ENCODE measurements around the gene PTGIS. TPM values are rescaled to one million over a fixed set of nuclear protein-coding genes. Genes with fewer than 3 reads are reported as not detected.
A peak's percentile ranks its signal among the peaks of the same experiment; 100 is the strongest.
"Not testable (repeated sequence)": the region's sequence is repeated elsewhere in the genome, so short reads cannot be mapped to it uniquely, and the experiment has no call there.

The PTGIS gene
- 0.26 and 0.29 TPM in 2 replicates for total RNA-seq (2022)
- percentile 18 among the genes with signal in this experiment for Bru-seq, nascent RNA
- BruChase-seq, experiment 1, labeled RNA remaining after a 6-hour chase, result percentile 9 among the genes with signal in this experiment
- percentile 9 among the genes with signal in this experiment for BruChase-seq, experiment 2, labeled RNA remaining after a 2-hour chase
- long read RNA-seq, result 0 reads

DNA sequence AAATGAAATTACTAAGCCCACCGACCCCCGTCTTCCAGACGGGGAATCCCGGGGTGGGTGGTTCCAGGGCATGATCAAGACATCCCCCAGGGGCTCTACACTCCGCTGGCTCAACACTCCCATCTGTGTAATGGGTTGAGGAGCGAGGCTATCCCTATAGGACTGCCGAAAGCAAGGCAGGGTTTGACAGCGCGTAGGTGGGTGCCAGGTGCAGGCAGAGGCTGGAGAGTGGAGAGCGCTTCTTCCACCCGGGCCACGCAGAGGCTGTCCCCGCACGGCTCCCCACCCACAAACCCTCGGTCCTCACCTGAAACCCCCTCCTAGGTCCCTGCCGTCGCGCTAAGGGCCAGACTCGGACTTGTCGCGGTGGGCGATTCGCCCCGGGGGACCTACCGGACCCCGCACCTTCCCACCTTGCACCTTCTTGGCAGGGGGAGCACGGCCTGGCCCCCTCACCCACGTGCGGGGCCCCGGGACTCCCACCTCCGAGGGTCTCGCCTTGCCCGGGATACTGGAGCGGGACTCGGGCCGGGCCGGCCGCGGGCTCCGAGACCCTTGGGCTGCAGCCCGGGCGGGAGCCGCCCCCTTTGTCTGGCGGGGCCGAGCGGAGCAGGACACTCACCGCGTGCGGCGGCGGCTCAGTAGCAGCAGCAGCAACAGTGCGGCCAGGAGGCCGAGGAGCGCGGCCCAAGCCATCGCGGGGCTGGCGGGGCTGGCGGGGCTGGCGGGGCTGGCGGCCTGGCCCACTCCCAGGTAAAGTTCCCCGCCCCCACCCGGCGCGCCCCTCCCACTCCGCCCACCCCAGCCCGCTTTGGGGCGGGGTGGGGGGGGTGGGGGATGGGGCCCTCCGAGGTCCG is at the start of gene PTGIS:
Gene PTGIS, minus strand, starts transcription at position 717 of the 857 bp plus-strand sequence. Its CDS starts 21 bp downstream, at position 696.
- intact Hi-C loops (cut with micrococcal nuclease; ENCODE audit: unreplicated experiment), result no loop called here
- Mint-ChIP-seq H3K4me3 (ENCODE audit: low read depth, unreplicated experiment) (no peak within 1 kb of the TSS), H3K9me3 (ENCODE audit: low read depth, unreplicated experiment) (no peaks in the 10 kb centered on the region), H3K27me3 (ENCODE audit: unreplicated experiment) (peaks cover 40% of the 10 kb centered on the region), H3K27ac (ENCODE audit: unreplicated experiment) (no peak within 1 kb of the TSS), H3K4me1 (ENCODE audit: low read depth, unreplicated experiment) (peaks cover 20% of the 10 kb centered on the region), H3K36me3 (ENCODE audit: insufficient read depth, unreplicated experiment) (peaks cover 7% of the 10 kb centered on the region)
- DNase-seq, result no peak
- CTCF ChIA-PET, result interaction anchor here (0.6 to 1.0 kb wide), 2 partner anchors 26 to 1093 kb away, joined by 3 read pairs; no protein-coding TSS in a partner anchor
- BruUV-seq (replicated peaks), result no TSS peak
- TF ChIP-seq, protein P1, sequence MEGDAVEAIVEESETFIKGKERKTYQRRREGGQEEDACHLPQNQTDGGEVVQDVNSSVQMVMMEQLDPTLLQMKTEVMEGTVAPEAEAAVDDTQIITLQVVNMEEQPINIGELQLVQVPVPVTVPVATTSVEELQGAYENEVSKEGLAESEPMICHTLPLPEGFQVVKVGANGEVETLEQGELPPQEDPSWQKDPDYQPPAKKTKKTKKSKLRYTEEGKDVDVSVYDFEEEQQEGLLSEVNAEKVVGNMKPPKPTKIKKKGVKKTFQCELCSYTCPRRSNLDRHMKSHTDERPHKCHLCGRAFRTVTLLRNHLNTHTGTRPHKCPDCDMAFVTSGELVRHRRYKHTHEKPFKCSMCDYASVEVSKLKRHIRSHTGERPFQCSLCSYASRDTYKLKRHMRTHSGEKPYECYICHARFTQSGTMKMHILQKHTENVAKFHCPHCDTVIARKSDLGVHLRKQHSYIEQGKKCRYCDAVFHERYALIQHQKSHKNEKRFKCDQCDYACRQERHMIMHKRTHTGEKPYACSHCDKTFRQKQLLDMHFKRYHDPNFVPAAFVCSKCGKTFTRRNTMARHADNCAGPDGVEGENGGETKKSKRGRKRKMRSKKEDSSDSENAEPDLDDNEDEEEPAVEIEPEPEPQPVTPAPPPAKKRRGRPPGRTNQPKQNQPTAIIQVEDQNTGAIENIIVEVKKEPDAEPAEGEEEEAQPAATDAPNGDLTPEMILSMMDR (IDR thresholded peaks at IDR 0.05; ENCODE audit: unreplicated experiment), result no peak

DNA sequence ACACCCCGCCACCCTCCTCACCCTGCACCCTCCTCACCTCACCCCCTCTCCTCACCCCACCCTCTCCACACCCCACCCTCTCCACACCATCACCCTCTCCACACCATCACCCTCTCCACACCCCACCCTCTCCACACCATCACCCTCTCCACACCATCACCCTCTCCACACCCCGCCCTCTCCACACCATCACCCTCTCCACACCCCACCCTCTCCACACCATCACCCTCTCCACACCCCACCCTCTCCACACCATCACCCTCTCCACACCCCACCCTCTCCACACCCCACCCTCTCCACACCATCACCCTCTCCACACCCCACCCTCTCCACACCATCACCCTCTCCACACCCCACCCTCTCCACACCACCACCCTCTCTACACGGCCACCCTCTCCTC is 49.5 kb upstream of the PTGIS start:
- peaks cover 15% of the 10 kb centered on the region for H3K27me3 Mint-ChIP-seq (ENCODE audit: unreplicated experiment)
- CTCF ChIA-PET; H3K36me3 Mint-ChIP-seq (ENCODE audit: insufficient read depth, unreplicated experiment); DNase-seq; intact Hi-C loops (cut with micrococcal nuclease; ENCODE audit: unreplicated experiment); H3K9me3 Mint-ChIP-seq (ENCODE audit: low read depth, unreplicated experiment); BruUV-seq (replicated peaks); H3K27ac Mint-ChIP-seq (ENCODE audit: unreplicated experiment); H3K4me3 Mint-ChIP-seq (ENCODE audit: low read depth, unreplicated experiment): not testable (repeated sequence)
- H3K4me1 Mint-ChIP-seq (ENCODE audit: low read depth, unreplicated experiment), result peaks cover 31% of the 10 kb centered on the region

DNA sequence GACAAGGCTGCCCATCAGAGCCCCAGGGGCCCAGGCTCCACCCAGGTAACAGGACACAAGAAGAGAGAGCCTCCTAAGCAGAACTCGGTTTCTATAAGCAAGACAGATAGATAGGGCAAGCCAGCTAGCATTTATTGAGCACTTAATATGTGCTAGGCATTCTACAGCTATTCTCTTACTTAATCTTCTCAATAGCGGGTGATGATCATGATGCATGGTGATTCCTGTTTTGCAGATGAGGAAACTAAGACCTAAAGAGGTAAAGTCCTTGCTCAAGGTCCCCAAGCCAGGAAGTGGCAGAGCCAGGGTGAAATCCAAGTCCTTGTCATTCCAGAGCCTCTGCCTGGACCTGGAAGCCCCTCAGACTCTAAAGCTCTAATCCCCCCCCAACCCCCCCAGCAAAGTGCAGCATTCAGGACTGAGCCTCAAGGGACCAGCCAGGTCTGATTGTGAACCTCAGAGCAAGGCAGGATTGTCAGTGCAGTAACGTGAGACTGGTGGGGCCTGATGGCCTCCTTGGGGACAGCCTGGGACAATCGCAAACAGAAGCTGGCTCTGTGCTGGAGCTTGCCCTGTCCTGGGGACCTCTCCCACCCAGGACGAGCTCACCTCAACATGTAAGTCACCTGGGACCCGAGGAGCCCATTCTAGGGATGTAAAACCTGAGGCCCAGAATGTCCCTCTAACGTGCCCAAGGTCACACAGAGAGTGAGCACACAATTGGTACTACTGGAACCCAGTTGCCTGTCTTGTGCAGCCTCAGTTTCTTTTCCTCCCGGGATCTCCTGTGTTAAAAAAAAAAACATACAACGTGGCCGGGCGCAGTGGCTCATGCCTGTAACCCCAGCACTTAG is 48.4 kb upstream of the PTGIS start:
- CTCF ChIA-PET, result interaction anchor here (0.6 to 2.0 kb wide), 9 partner anchors 10 to 277 kb away, joined by 3 to 6 read pairs (median 3); partner anchors contain the start of gene SLC9A8

DNA sequence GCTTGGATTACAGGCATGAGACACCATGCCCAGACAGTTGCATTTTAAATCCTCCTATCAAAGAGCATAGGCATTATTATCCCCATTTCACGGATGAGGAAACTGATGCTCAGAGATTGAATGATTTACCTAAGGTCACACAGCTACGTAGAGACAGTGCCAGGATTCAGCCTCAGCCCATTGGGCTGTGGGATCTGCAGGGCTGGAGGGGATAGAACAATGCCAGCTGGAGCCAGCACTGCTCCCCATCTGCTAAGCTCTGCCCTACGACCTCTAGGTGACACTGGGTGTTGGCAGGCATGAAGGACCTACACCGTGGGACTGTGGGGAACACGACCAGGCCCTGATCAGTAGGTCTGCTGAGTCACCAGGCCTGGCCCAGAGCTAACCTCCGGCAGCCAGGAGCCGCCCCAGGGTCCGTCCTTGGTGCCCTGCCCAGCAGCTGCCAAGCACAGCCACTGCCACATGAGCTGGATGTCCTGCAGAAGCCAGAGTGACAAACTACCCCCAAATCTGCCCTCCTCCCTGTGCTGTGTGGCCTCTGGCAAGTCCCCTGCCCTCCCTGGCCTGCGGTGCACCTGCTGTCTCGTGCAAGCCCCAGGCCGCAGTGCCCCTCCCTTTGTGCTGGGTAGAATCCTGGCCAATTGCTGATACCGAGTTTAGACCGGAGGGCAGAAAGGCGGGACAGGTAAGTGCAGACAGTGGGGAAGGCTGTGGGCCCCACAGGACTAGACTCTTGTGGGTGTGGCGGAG is 47.6 kb upstream of the PTGIS start:
- H3K4me1 Mint-ChIP-seq (ENCODE audit: low read depth, unreplicated experiment), result peaks cover 48% of the 10 kb centered on the region
- H3K4me3 Mint-ChIP-seq (ENCODE audit: low read depth, unreplicated experiment), result no peak overlapping the region
- peak; percentile 87 for DNase-seq
- BruUV-seq (replicated peaks), result no TSS peak
- CTCF ChIA-PET, result interaction anchor here (0.6 to 2.0 kb wide), 9 partner anchors 10 to 278 kb away, joined by 3 to 6 read pairs (median 3); partner anchors contain the start of gene SLC9A8
- TF ChIP-seq, protein P1 (IDR thresholded peaks at IDR 0.05; ENCODE audit: unreplicated experiment), result no peak
- intact Hi-C loops (cut with micrococcal nuclease; ENCODE audit: unreplicated experiment), result no loop called here
- H3K36me3 Mint-ChIP-seq (ENCODE audit: insufficient read depth, unreplicated experiment), result peaks cover 10% of the 10 kb centered on the region
- peak overlapping the region; percentile 28 for H3K27ac Mint-ChIP-seq (ENCODE audit: unreplicated experiment)
- H3K27me3 Mint-ChIP-seq (ENCODE audit: unreplicated experiment), result no peaks in the 10 kb centered on the region
- H3K9me3 Mint-ChIP-seq (ENCODE audit: low read depth, unreplicated experiment), result no peaks in the 10 kb centered on the region

More for the DNA sequence above, 48.4 kb upstream of the PTGIS start:
- TF ChIP-seq, protein P1 (IDR thresholded peaks at IDR 0.05; ENCODE audit: unreplicated experiment), result no peak
- BruUV-seq (replicated peaks), result no TSS peak
- H3K36me3 Mint-ChIP-seq (ENCODE audit: insufficient read depth, unreplicated experiment), result peaks cover 10% of the 10 kb centered on the region
- no peak for DNase-seq
- H3K27me3 Mint-ChIP-seq (ENCODE audit: unreplicated experiment), result peaks cover 5% of the 10 kb centered on the region
- H3K9me3 Mint-ChIP-seq (ENCODE audit: low read depth, unreplicated experiment), result no peaks in the 10 kb centered on the region
- intact Hi-C loops (cut with micrococcal nuclease; ENCODE audit: unreplicated experiment), result no loop called here
- no peak overlapping the region for H3K4me3 Mint-ChIP-seq (ENCODE audit: low read depth, unreplicated experiment)
- peaks cover 40% of the 10 kb centered on the region for H3K4me1 Mint-ChIP-seq (ENCODE audit: low read depth, unreplicated experiment)
- peak overlapping the region; percentile 28 for H3K27ac Mint-ChIP-seq (ENCODE audit: unreplicated experiment)

DNA sequence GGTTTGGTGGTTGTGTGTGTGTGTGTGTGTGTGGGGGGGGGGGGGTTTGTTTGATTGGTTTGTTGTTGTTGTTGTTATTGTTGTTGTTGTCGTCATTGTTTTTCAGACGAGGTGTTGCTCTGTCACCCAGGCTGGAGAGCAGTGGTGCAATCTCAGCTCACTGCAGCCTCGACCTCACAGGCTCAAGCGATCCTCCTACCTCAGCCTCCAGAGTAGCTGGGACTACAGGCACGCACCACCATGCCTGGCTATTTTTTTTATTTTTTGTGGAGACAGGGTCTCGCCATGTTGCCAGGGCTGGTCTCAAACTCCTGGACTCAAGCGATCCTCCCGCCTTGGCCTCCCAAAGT is 47.1 kb upstream of the PTGIS start:
- H3K27me3 Mint-ChIP-seq (ENCODE audit: unreplicated experiment); H3K9me3 Mint-ChIP-seq (ENCODE audit: low read depth, unreplicated experiment); H3K36me3 Mint-ChIP-seq (ENCODE audit: insufficient read depth, unreplicated experiment); intact Hi-C loops (cut with micrococcal nuclease; ENCODE audit: unreplicated experiment); BruUV-seq (replicated peaks); H3K4me3 Mint-ChIP-seq (ENCODE audit: low read depth, unreplicated experiment); DNase-seq: not testable (repeated sequence)
- CTCF ChIA-PET, result interaction anchor here (0.6 to 2.0 kb wide), 6 partner anchors 27 to 231 kb away, joined by 3 to 6 read pairs (median 3); partner anchors contain the start of gene SLC9A8
- Mint-ChIP-seq H3K27ac (ENCODE audit: unreplicated experiment) (peak overlapping the region; percentile 17), H3K4me1 (ENCODE audit: low read depth, unreplicated experiment) (peaks cover 52% of the 10 kb centered on the region)
